SHP77 treated with DMSO at 0.1 percent for 48 hours (cell line): Measurements from ENCODE around the gene CNTN5.
A peak's percentile ranks its signal among the peaks of the same experiment; 100 is the strongest.
"Not testable (repeated sequence)": the region's sequence is repeated elsewhere in the genome, so short reads cannot be mapped to it uniquely, and the experiment has no call there.

Experiments
- DNase-seq: peaks from one replicate; lab custom pipeline; 2025; lab: John Stamatoyannopoulos, UW

Gene CNTN5

DNA sequence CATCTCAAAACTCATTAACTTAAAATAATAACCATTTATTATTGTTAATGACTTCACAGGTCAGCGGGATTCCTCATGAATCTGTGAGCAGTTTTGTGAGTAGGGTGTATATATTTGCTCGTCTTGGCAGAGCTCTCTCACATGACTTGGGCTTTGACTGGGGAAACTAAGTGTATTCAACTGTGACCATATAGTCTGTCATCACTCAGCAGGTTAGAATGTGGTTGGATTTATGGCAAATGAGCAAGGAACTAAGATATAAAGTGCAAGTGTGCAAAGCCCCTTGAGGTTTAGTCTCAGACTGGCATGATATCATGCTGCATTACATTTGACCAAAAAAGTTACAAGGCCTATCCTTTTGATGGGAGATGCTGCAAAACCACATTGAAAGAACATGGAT, 254.8 kb downstream of the CNTN5 start:
- DNase-seq, result no peak

DNA sequence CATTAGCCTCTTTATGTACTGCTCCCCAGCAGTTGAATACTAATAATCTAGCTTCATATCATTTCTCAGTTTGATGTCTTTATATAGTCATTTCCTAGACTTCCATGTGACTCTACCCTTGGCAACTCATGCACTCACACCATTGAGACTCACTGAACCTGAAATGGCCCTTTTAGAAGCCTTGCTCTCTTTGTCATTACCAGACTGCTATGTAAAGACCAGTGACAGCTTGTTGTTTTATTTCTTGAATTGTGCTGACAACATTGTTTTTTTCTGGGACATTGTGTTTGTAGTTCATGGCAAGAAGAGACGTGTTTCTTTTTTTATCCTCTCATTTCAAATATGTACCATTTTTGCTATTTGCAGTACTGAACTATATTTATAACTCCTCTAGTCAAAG, 256.5 kb downstream of the CNTN5 start:
- DNase-seq, result peak; percentile 4

DNA sequence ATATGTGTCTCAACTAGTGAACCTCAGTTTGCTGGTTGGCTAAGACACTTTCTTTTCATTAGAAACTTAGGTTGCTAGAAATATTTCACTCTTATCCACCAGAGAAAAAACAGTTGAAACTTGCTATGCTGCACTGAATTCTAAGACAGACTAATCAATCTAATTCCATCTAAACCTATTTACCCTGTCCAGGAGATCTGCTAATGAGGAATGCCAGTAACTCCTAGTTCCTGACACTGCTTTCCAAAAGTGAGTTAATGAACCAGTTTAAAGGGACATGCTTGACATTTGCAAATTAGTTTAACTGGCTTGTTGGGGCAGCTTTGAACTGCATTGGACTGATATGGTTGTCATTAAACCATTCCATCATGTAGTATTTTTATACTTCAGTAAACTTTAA, 258.5 kb downstream of the CNTN5 start:
- no peak for DNase-seq

DNA sequence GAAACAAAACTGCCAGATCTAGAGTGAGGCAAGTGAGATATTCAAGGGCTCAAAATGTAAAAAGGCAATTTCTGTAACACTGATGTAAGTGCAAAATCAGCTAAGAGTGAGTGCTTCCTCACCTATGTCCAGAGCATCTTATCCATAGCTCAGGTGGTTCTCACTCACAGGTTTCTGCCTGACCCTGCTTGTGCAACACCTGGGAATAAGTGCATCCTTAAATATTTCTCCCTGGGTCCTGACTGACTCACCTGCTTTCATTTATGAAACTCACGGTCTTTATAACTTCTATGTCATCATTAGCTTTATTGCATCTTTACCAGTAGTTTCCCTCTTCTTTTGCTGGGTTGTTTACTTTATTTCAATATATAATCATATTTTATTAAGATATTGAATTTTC, 260.6 kb downstream of the CNTN5 start:
- no peak for DNase-seq

DNA sequence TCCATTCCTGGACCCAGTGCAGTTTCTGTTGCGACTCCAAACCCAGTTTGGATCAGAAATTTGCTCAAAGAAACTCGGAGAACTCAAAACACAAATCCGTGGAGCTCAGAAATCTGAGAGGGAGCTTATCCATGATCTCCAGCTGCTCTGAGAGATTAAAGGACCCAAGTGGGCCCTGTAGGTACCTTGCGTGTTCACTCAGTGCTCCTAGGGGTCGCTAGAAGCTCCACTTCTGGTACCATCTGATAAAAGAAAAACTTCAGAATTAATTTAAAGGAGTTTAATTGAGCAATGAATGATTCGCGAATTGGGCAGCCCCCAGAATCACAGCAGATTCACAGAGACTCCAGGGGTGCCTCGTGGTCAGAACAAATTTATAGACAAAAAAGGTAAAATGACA, 277.2 kb downstream of the CNTN5 start:
- DNase-seq, result not testable (repeated sequence)

DNA sequence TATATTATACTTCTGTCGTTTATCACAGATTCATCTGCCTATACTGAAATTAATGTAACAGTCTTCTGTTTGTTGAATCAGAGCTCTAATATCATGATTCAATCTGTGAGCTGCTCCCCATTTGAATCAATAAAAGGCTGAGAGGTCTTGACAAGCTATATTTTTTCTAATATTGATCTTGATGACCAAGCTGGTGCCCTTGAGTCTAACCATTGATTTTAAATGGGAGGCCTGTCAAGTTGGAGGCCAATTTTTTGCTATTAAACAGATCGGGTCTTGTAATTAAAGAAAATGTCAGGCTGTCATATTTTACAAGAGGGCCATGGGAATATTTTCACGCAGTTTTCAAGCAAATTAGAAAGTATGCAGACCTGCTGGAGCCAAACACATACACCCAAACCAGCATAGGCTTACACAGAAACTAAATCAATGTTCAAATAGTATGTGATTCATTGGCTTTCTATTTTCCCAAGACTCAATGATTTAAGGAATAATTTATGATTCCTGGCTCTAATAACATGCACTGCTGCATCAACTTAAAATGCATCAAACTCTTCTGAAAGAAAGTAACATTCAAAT, 286.9 kb downstream of the CNTN5 start:
- no peak for DNase-seq

DNA sequence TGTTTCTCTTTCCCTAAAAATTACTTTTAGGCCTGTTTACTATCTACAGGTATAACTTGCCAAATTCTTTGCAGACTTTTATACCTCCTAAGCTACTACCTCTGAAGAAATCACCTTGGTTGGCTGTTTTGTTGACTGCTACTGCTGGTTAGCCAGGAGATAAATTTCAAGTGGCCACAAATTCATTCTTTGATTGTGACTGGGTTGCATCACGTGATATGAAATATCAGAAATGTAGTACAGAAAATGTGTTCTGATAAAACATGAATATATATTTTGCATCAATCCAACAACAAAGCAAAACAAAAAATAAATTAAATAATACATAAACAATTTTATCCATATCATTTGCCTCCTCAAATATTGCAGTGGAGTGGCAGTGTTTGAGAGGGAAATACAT, 291.1 kb downstream of the CNTN5 start:
- DNase-seq, result no peak

DNA sequence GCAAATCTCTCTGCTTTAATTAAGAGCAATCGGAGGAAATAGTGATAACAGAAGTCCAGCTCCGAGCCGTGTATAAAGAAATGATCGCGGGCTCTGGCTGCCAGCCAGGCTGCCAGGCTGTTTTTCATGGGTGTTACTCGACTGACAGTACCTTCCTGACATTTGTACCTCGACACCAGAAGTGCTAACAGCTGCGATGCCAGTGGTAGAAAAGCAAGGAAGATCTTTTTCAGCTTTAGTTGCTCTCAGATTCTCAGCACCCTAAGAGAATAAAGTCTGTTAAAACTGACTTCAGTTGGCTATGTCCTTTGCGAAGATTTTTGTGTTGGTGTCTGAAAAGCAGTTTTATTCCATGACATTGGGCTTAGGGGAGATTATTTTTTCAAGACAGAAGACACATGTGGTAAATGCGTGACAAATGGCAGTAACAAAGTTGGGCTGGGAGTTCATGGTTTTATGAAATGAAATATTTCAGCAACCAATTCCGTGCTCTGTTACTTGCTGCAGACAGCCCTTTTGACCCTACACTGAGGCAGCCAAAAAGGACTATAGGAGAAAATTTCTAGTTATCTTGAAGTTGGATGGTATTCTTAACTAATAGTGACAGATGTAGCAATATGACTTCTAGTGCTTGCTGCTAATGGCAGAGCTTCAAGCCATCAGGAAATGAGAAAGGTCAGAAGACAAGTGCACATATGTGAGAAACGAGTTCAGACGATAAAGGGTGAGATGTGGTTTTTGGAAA, 296.2 kb downstream of the CNTN5 start:
- DNase-seq, result peak; percentile 74

DNA sequence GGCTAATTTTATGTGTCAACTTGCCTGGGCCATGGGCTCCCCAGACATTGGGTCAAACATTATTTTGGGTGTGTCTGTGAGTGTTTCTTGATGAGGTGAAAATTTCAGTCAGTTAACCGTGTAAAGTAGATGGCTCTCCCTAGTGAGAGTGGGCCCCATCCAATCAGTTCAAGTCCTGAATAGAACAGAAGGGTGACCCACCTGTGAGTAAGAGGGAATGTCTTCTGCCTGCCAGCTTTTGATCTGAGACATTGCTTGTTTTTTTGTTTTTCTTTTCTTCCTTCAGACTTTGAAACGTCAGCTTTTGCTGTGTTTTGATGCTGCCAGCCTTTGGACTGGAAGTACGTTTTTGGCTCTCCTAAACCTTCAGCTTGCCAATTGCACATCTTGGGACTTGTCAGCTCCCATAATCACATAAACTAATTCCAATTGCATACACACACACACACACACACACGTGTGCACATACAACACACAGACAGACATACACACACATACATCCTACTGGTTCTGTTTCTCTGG, 300.1 kb downstream of the CNTN5 start:
- DNase-seq, result no peak

DNA sequence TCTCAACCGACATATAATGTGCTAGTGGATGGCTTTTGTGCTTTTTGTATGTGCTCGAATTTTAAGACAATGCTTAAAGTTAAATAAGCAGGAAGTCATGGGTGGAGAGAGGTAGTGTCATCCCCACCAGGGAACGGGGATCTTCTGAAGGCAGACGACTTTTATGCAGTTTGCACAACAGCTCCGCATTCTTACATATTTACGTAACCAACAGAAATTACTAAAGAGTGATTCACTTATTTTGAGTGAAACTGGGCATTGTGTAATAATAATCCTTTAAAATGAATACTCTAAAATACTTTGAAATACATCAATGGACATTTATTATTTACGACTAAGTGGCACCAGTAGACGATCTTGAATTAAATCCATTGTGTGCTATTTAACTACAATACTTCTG, 305.1 kb downstream of the CNTN5 start:
- DNase-seq, result no peak

DNA sequence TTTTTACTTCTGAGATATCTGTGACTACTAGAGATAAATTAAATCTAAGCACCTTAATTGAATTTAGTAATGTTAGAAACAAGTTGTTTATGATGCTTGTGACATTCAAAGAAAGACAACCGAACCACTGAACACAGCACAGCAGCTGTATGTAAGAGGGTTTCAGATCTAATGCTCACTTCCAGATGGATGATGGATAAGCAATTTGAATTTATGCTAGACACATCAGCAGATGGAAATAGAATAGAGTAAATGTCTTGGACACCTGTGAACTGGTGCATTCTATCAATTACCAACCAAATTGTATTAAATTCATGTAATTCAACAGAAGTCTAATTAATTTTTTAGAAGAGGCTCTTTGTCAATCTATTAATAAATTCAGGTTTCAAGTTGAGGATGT, 306.3 kb downstream of the CNTN5 start:
- no peak for DNase-seq

DNA sequence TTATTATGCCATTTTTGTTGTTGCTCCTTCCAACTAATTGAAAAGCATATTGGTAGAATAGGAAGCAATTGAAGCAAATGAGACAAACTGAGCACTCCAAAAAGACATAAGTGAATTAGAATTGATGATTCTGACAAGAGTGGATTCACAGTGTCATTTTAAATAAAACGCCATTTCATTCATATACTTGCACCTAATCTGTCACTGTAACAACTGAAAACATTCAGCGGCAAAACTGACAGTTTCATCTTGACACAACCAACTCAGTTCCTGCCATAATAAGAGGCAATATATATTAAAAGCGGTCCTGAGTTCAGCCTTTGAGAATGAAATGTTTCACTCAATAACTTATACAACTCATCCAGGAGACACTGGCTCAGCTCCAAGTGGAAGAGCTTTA, 306.8 kb downstream of the CNTN5 start:
- DNase-seq, result no peak

DNA sequence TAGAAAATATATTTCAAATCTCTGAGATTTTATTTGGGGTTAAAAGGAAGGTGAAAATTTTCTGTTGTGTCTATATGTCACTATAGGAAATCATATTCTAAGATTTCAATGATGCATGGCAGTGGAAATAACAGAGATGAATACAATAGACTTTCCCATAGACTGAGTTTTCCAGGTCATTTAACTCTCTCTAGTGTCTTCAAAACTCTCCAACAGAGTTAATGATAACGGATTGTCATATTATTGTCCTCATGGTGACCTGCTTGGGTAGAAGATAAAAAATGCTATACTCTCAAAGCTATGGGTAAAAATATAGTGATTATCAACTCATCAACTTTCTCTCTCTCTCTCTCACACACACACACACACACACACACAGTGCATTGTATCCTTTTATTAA, 312.9 kb downstream of the CNTN5 start:
- no peak for DNase-seq

DNA sequence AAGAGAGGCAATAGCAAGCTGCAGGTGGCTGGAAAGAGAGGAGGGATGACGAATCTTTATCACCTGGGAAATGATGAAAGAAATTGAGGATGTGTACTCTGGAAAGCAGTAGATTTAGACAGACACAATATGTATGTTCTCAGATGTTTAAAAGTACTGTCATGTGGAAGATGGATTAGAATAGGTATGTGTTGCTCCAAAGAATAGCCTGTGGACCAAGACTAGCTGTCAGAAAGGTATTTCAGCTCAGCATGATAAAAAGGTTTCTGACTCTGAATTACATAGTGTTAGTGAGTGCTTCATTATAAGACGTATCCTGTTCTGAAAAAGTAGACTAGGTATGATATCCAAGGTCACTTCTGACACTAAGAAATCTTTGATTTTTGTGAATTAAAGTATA, 322.4 kb downstream of the CNTN5 start:
- no peak for DNase-seq

DNA sequence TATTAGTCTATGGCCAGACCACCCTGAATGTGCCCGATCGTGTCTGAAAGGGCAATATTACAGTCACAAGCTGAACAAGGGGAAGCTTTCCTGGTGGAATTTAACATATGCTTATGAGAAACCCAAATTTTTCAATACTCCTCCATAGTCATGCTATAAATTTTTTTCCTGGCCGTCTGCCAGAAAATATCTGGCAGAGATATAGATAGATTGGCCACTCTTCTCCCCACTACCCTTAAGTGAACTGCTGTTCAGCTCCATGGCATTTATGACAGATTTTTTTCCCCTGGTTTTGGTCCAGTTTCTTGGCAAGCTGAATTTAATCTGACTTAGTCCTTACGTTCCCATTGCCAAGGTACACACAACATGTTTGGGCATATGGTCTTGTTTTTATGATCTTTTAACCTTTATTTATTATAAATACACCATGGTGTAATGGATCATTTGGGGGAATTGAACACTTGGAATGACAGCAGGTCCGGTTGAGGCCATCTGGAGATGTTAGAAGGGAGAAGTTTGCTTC, 328.5 kb downstream of the CNTN5 start:
- DNase-seq, result no peak

DNA sequence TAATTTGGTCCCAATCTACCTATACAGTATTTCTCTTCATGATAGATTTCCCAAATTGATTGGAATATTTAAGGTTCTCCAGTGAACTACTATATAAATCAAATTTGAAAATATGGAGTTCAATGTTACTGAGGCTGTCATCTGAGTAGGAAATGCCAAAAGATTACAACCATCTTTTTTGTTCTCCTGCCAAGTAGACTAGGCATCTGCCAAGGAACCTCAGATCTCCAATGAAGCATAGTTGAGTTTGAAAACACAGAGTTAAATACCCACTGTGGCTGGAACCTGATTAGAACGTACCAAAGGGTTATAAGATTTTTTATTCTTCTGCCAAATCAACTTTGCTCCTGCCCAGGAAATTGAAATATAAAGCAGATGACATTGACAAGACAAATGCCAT, 330.9 kb downstream of the CNTN5 start:
- DNase-seq, result no peak

DNA sequence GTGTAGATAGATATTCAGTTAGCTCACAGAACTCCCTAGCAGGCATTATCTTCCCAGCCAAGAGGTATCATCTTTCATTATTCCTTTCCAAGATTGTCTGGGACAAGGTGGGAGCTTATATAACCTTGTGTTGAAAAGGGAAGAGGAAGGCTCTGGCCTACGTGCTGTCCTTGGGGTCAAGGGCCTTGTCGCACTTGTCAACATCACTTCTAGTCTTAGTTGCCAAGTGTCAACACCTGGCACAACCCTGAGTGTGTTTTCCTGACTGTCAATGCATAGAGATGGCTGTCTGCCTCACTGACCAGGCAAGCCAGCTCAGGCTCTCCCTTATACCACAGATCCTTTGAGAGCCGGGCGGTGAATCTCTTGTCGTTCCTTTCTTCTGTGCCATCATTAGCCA, 331.9 kb downstream of the CNTN5 start:
- DNase-seq, result no peak

DNA sequence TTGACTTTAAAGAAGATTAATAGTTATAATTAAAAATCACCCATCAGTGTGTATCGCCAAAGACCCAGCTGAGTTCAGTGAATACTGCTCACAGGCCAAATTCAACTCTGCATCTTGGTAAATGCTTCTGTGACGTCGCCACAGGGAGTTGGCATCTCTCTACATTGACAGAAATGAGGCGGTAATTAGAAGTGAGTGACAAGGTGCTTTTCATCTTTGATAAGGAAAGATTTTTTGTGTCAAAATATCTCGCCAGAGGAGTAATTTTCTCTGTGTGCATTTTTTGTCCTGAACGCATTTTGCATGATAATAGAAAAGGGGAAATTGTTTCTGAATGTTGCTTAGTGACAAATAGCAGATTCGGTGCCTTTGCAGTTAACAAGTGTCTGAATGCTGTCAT, 345.8 kb downstream of the CNTN5 start:
- no peak for DNase-seq

DNA sequence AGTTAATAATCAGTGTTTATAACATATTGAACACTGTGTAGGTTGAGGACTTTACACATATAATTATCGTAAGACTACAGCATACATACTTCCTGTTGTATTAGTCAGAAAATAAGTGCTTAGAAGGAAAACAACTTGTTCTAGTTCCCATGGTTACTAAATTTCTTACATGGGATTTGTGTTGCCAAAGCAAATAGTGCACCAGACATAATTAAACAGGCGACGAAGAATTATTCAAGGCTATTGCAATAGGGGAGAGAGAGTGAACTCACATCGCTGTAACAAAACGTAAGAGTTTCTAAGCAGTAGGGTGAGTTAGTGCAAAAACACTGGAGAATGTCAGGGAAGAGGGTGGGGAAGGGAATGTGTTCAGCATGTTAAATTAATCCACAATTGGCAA, 347.8 kb downstream of the CNTN5 start:
- DNase-seq, result no peak

DNA sequence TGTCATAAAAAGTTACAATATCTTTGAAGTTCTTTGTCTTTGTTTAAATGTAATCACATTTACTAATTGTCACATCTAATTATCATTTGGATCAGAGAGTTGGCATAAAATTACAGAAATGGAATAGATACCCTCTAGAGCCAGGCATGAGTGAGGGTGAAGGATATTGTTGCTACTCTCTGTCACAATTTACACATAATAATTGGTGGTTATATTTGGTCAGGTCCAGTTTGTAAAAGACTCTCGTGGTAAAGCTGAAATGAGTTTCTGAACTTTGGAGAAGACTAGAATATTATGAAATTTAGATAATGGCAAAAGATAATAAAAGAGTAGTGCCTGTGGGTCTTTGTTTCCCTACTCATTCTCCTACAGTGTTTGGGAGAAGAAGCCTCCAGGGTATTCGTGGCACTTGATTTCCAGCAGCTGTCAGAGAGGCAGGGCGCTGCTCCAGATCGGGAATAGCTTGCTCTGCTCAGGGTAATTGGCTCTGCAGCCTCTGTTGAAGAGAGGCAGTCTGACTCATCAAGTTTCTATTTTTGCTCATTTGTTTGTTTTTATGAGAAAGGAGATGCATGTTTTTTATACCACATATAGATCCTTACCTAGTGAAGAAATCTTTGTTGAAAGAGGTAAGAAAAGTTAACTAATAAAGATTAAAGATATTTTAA, 349.9 kb downstream of the CNTN5 start:
- DNase-seq, result peak; percentile 67

DNA sequence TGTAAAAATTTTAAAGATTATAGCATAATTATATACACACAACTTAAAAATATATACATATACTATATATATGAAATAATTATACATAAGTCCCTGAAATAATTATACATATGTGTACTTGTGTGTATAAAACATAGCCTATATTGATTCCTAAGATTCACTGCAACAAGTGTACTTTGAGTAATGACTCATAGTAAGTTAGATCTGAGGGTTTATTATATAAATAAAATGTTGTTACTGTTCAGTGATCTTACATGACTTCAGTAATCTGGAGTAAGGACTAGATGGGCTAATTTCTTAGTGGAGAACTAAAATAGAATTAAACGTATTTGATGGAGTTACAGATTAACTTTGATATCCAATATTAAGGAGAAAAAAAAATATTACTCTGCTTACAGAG, 350.5 kb downstream of the CNTN5 start:
- no peak for DNase-seq

DNA sequence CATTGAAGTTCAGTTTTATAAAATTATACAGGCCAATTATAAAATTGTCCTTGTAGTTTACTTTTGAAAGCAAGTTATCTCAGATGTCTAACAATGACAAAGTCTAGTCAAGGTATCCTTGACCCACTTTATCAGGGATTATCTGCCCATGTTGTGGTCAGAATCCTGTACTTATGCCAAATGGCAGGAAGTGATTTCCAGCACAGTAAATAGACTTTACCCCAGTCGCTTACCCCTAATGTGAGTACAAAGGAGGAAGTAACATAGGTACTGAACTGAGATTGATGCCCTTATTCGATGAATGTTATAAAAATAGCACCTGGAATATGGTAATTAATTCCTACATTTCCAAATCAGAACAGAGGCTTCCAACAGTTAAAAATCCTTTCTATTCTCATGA, 355.7 kb downstream of the CNTN5 start:
- DNase-seq, result no peak

DNA sequence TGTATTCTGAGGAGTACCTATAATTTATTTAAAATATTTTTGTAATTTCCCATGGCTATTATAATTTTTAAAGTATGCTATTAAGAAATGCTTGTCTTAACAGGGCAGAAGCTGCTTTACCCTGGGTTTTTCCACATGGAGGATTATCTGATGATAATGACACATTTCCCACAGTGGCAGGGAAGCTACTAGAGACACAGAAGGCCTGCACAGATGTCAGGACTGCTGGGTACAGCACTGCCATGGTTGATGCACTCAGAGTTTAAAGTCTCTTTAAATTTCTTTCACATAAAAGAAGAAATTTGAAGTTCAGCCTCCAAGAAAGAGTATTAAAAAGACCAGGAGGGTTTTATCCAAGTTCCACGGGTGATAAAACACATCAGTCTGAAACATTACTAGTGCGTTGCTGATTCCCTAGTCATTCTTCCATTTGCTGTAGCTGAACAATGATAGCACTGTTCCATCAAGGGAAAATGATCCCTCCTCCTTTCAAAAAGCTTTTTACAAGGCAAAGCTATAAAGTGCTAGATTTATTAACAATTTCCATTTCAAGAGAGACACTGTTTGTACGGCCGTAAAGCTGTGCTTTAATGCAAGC, 363.0 kb downstream of the CNTN5 start:
- no peak for DNase-seq
